Kidney epithelial cell (primary cell): ENCODE measurements around the gene ITPRID2. TPM values are rescaled to one million over a fixed set of nuclear protein-coding genes. Genes with fewer than 3 reads are reported as not detected.

ENCODE experiments used
- DNase-seq: peaks from one replicate; pipeline ENCODE4 v3.0.0-alpha.2; 2010; ENCODE audit warnings: low read depth
- H3K27me3 ChIP-seq: 2 replicates; pipeline ENCODE4 v1.6.0; 2011; ENCODE audit warnings: low read length; ENCODE audit not compliant: control insufficient read depth, insufficient read depth
- H3K36me3 ChIP-seq: 2 replicates; pipeline ENCODE4 v1.5.1; 2011; ENCODE audit warnings: low read length; ENCODE audit not compliant: control insufficient read depth, insufficient read depth
- H3K4me3 ChIP-seq: 2 replicates; pipeline ENCODE4 v1.5.1; 2011; ENCODE audit warnings: low read depth, mild to moderate bottlenecking, control low read depth, low read length
- CTCF ChIP-seq: IDR thresholded peaks from 2 replicates; pipeline ENCODE4 v1.5.1; 2011; ENCODE audit warnings: mild to moderate bottlenecking, moderate library complexity, low read length, control low read depth, inconsistent platforms; ENCODE audit not compliant: insufficient read depth, poor library complexity, severe bottlenecking
- total RNA-seq: library from RNA; depleted of rRNA; stranded (reverse); fragments of >200 nt; gene quantifications from 2 replicates; pipeline ENCODE4 v1.2.3, GENCODE V29; 2015

ITPRID2 gene
- total RNA-seq, 1 donor from 2014 or later: 60.2 TPM

- Histone ChIP-seq H3K36me3 (no peaks in the 10 kb centered on the region), H3K4me3 (peak overlapping the region; percentile 94), H3K27me3 (no peaks in the 10 kb centered on the region)
- TF ChIP-seq CTCF: no peak
- DNase-seq: no peak
These were observed 652 bp downstream of the ITPRID2 start for GRCh38 chr2:181891966-181892798.

DNA sequence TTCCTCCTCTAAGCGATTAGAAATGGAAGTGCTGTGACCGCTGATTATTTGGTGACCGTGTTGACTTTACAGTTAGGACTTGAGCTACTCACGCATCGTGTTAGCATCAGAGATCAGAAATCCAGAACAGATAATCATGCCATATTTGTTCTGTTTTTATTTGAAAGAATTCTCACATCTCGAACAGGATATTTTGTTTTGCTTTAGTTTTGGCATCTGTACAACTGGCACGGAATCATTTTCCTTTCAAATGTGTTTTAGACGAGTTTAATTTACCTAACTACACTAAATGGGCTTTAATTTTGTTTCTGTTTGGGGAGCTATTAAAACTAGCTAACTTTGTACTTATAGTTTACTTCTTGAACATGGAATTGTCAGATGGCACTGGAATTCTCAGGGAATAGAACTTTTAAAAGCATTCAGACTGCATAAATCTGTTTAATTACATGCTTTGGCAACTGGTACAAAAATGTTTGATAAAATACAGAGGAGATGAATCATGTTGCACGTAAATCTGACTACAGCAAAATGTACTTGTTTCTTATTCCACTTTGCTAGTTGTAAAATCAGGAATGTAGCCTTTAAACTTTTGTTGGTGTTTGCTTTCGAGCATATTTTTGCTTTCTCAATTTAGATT, 1.4 kb downstream of the ITPRID2 start:
- no peaks in the 10 kb centered on the region for H3K36me3 ChIP-seq
- H3K4me3 ChIP-seq: peak overlapping the region; percentile 94
- H3K27me3 ChIP-seq: no peaks in the 10 kb centered on the region
- no peak for TF ChIP-seq CTCF
- DNase-seq: no peak

DNA sequence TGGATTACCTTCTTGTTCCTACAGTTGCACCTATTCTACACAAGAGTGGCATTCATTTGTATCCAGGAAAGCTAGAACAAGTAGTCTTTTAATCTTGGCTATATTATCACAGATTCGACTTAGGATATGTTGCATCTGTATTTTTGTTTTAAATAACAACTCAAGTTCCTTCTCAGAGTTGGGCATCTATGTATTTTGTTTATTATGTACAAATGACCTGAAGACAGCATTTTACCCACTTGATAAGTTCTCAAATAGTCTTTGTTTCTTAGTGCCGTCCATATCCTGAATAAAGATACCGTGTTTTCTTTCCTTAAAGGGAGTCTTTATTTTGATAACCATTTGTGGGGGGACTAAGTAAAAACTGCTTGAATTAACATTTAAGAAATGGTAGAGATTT, 2.9 kb downstream of the ITPRID2 start:
- H3K4me3 ChIP-seq: peak overlapping the region; percentile 94

GRCh38 chr2:181895818-181896217, 4.3 kb downstream of the ITPRID2 start:
- DNase-seq: no peak
- Histone ChIP-seq H3K4me3 (peak overlapping the region; percentile 94), H3K27me3 (no peaks in the 10 kb centered on the region), H3K36me3 (peaks cover 2% of the 10 kb centered on the region)
- no peak for TF ChIP-seq CTCF

More for the DNA sequence above, 2.9 kb downstream of the ITPRID2 start:
- no peak for TF ChIP-seq CTCF
- DNase-seq: no peak
- no peaks in the 10 kb centered on the region for H3K27me3 ChIP-seq
- no peaks in the 10 kb centered on the region for H3K36me3 ChIP-seq

GRCh38 chr2:181896286-181896685, 4.8 kb downstream of the ITPRID2 start:
- peaks cover 2% of the 10 kb centered on the region for H3K36me3 ChIP-seq
- no peak for TF ChIP-seq CTCF

More at GRCh38 chr2:181896286-181896685, 4.8 kb downstream of the ITPRID2 start:
- no peak overlapping the region for H3K4me3 ChIP-seq
- no peaks in the 10 kb centered on the region for H3K27me3 ChIP-seq
- DNase-seq: no peak
